Activated CD8-positive, alpha-beta memory T cell treated with anti-CD3 and anti-CD28 coated beads for 1 hour (primary cell): ENCODE data around the gene SCARB2.

Source experiments
- DNase-seq, 2 donors: peaks; one replicate each; pipeline ENCODE4 v3.0.0-alpha.2; 2020; ENCODE audit warnings: low read depth in 1 of 2; ENCODE audit errors: extremely low read depth in 1 of 2

SCARB2 gene

DNA sequence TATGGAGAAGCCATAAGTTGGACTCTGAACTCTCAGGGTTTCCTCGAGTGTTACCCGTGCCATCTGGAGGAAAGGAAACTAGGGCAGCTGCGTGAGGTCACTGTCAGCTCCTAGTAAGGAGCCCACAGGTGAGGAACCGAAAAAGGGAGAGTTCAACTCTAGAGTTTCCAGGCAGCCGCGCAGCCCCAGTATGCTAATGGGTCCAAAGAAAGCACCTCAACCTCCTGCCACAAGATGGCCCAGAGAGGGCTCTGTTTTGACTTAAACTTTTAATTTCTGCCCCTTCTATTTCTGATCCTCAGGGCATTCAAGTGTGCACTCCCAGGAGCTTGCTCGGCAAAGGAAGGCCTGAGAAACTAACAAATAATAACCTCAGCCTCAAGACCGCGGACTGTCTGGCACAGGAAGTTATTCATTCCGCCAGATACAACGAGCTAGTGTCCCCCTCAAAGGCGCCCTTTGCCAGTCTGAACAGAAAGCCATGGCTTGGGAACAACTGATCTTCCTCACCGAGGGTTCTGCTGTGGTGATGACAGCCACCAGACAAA, 13.9 kb downstream of the SCARB2 start:
- DNase-seq: no peak

DNA sequence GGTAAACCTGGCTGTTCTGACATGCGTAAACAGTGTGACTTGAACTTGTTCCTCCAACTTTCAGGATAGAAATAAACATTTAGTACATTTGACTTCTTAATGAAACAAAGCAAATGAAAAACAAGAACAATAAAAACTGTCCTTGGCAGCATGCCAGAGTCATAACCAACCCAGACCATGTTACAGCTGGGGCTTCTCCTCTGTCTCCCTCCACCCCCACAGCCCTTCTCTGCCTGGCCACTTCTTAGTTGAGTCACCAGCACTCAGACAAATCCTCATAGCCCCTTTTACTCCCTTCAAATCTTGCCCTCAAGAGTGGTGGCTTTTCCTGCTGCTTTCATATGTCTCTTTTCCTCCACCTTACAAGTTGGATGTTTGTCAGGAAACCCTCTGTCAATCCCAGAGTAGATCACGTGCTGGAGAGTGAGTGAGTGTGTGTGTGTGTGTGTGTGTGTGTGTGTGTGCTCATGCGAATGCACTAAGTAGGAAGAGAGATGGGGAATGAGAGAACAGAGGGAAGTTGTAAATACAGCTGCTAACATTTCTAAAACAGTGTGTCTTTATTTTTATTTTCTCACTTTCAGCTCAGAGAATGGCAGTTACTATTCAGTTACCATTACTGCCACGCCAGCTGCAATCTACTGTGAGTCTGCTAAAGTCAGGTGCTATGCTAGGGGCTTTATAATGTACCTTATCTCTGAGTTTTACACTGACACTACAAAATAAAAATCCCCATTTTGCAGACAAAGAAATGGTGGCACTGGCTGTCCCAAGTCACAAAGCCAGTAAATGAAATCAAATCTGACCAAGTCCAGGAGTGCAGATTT, 15.0 kb downstream of the SCARB2 start:
- DNase-seq: no peak

DNA sequence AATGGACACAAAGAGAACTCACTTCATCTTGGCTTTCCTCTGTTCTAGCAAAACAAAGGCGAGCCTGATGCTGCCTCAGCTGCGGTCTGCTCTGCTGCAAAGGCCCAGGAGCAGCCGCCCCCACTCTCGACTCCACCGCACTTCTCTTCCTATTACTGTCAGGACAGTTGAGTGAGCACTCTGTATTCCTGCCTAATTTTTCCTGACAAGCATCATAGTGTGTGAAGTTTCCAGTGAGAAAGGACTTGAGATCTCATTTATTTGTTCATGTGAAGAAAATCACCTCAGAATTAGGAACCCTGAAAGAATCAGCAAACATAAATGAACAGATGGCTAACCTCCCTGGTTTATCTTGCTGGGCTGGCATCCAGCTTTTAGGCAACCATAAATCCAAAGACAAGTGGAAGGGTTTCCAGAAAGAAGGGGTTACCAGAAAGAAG, 15.6 kb downstream of the SCARB2 start:
- no peak for DNase-seq

DNA sequence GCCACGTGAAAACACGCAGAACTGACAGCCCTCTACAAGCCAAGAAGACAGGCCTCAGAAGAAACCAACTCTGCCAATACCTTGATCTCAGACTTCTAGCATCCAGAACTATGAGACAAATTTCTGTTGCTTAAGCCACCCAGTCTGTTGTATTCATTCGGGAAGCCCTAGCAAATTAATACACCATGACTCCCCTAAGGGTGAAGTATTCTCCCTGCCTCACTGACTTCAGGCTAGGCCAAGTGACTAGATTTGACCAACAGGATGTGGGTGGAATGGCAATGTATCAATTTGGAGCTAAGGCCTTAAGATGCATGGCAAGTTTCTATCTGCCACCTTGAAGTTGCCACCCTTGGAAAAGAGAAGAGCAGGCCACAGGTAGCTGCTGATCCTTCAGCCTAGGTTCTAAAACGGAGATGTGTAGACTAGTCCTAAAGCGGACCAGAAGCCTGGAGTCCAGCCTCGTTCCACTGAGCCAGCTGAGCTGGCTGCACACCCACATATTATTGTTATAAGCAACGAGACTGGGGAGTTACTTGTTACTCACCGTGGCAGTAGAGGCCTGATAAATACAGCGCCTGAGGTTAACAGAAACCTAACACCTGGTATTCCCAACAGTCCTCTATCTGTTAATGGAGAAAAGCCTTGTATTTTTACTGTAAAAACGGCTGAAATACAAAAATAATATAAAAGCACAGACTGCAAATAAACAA, 16.4 kb downstream of the SCARB2 start:
- no peak for DNase-seq

DNA sequence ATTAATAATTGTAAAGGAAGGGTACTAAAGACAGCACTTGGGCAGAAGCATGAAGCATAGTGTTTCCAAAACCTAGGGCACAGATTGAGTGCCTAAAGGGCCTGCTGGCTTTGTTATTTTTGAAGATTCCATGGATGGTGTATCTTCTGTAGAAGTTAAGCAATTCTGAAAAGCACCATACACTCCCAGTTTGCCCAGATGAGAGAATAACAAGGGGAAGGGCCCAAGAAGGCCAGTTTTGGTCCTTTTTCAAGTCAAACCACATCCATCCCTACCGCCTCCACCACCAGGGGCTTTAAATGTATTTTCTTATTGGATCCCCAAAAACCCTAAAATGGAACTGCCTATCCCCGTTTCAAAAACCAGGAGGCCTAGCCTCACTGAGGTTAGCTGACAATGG, 17.2 kb downstream of the SCARB2 start:
- DNase-seq: no peak

DNA sequence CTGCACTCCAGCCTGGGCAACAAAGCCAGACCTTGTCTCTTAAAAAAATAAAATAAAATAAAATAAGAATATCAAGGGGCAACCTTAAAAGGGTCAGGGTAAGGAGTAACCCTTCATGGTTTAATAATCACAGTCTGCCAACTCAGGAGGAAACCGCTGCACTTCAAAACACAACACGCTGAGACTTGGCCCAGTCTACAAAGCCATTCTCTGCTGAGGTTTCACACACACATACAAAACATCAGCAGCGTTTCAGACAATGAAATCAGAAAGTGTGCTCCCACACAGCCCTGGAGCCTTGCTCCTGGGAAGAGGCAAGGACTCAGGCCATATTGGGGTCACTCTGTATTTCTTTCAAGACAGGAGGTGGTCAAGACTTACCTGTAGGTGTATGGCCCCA, 18.3 kb downstream of the SCARB2 start:
- DNase-seq: no peak

DNA sequence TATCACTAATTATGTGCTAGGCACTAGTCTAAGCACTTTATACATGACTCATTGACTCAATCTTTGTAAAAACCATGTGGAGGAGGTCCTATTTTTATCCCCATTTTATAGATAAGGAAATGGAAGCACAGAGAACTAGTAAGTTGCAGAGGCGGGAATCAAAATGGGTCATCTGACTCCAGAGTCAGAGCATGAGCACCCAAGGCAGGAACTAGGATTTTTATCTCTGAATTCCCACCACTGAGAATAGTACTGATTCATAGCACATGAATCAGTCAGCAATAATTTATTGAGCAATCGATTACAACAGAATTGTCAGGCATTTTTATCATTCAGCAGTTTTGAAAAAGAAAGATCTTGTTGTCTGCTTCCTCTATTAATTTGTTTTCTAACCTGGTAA, 19.3 kb downstream of the SCARB2 start:
- no peak for DNase-seq

DNA sequence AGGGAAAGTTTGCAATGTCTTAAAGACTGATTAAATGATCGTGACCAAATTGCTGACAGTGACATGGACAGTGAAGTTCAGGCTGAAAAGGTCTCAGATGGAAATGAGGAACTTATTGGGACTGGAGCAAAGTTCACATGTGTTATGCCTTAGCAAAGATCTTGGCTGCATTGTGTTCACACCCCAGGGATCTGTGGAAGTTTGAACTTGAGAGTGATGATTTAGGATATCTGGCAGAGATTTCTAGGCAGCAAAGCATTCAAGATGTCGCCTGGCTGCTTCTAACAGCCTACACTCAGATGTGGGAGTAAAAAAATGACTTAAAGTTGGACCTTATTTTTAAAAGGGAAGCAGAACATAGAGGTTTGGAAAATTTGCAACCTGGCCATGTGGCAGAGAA, 21.4 kb downstream of the SCARB2 start:
- no peak for DNase-seq

DNA sequence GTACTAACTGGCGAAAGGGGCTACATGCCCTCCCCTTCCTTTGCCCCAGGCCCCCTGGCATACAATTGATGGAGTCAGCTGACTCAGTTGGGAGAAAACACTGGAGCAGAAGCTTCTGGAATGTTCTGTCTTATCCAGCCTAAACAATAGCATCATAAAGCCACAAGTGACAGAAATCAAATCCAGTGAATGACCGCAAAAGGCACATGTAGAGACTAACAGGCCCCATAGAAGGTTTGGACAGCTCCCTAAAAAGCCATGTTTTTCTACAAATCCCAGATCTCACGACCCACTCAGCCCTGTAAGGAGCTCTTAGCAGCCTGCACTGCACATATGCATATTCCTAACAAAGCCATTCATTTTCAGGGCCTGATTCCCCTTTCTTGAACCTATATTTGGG, 25.1 kb downstream of the SCARB2 start:
- no peak for DNase-seq

DNA sequence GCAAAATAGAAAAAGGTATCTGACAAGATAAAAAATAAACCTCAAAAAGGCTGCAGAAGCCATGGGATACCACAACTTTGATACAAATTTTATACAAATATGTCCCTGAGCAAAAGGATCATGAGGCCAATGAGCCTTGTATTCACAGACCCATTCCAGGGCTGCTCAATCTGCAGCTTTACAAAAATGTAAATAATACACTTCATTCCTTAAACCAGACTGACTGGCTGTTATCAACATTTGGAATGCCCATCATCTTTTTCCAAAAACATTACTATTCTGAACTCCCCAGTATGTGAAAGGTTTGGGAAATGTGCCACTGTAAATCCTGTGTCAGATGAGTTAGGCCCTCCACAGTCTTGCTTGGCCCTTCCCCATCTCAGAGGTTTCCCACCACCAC, 25.5 kb downstream of the SCARB2 start:
- DNase-seq: no peak

DNA sequence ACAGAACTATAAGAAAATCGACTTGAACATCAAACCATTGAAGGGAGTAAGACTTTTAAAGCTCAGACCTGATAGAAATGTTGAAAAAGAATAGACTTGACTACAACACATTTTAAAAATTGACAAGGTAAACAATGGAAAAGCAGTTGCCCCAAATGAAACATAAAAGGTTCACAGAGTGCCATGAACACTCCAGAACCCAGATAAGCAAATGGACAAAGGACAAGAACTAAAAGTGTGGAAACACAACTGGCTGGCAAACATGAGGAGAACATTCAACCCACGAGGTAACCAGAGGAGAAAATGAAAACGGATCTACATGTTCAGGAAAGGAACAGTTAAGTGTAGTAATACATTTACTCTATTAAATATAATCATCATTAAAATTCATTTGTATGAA, 26.5 kb downstream of the SCARB2 start:
- DNase-seq: no peak

DNA sequence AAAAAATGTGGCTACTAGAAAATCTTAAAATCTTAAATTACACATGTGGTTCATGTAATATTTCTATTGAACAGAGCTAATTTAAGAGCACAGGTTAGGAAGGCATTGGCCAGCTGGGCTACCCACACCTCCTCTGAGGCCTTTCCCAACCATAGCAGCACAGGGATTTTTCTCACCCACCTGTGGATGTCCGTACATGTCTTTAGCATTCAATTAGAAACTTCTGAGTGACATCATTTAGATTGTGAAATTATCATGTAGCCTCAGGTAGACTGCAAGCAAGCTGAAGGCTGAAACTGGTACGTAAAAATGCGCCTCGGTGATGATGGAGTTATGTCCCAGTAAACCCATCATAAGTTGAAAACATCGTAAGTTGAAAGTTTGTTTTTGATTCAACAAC, 31.2 kb downstream of the SCARB2 start:
- no peak for DNase-seq

DNA sequence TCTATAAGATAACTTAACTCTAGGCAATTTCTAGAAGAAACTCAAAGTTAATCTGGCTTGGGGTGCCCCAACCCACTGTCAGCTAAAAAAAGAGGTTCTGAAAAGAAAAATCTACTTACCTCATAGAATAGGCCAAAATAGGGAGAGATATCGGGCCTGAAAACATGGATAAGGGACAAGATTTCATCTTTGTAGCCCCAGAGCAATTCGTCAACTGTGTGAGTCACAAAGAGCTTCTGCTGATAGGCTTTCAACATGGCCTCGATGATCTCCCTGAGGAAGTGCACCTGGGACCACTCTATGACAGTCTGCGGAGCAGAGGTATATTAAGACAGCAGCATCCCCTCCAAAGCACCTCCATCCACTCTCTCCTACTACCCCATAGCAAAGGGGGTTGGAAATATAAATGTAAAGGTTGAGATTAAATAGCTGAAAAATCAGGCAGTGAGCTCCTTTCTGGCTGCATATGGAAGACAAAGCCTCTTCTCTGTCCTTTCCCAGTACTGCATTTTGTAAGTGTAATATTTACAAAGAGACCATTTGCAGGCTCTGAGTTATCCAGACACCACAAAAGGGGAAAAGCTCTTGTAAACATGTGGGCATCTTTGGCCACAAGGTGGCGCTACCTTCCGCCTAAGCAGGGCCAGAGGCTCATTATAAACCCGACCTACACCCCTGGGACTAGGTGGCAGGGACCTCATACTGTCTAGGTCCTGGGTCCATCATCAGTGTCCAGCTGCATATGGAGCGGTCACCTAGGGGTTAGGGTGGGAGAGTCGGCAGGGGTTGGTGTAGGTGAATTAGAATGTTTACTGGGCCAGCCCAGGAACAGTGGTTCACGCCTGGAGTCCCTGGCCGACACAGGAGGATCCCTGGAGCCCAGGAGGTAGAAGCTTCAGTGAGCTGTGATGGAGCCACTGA, 34.0 kb downstream of the SCARB2 start:
- DNase-seq: peak; percentile 52 to 73

DNA sequence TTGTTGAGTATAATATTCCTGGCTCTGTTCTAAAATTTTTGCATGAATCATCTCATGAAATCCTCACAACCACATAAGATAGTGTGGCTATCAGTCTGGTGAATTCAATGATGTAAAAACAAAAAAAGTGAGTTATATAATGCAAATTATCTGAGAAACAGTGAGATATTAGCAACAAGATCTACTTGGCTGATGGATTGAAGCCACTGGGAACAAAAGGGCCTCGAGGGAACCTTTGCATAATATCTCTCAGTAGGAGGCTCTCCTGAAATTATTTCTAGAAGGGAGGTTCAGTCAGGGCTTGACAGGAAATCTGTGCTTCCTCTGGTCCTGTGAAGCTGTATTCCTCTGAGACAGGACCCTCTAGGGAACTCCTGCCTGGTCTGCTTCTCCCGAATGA, 35.3 kb downstream of the SCARB2 start:
- DNase-seq: no peak

DNA sequence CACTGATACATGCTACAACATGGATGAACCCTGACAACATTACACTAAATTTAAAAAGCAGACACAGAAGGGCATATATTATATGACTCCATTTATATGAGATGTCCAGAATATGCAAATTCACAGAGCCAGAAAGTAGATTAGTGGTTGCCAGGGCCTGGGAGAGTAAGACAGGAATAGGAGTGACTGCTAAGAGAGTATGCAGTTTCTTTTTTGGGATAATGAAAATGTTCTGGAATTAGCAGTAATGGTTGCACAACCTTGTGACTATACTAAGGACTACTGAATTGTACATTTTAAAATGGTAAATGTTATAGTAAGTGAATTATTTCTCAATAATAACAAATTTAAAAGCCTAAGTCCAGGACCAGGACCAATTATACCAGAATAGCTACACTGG, 35.9 kb downstream of the SCARB2 start:
- no peak for DNase-seq

DNA sequence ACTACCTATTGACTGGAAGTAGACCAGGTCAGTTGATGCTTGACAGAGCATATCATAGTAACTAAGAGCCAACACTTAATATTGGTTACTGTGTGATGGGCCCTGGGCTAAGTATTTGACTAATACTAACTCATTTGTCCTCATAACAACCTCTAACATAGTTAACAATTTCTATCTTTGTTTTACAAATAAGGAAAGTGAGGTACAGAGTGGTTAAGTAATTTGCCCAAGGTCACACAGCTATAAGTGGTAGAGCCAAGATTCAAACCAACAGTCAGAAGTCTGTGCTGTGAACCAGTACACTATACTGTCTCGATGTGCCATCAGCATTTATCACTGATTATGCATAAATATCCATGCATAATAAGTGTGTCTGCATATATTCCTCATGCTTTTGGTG, 38.3 kb downstream of the SCARB2 start:
- DNase-seq: no peak

DNA sequence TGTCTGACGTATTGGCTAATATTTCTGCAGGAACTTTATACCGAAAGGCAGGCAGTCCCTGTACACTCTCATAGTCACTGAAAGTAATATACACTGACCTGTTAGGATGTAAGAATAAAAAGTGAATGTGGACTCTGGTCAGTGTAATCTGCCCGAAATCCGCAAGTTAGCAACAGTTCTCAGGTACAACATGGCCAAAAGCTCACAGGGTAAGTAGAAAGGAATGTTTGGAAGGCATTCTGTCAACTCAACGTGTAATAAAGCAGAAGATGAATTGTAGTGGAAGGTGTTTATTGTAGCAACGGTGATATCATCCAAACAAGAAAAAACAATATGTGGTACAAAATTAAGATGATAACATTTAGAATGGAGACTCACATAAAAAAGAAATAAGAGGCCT, 39.4 kb downstream of the SCARB2 start:
- DNase-seq: no peak

DNA sequence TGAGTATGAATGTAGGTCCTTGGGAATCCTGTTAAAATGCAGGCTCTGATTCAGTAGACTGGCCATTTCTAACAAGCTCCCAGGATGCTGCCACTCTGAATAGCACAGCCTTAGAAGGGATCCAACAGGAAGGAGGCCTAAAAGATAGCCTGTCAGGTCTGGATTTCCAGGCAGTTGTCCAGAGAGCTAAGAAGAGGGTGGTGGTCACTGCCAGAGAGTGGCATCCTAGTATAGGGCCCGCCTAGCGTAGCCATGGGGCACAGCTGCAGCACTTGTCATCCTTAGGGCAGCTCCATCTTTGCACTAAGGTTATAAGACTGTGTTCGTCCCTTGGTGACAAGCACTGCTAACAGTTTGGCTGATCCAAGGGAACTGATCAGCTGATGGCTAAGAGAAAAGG, 44.9 kb downstream of the SCARB2 start:
- no peak for DNase-seq

DNA sequence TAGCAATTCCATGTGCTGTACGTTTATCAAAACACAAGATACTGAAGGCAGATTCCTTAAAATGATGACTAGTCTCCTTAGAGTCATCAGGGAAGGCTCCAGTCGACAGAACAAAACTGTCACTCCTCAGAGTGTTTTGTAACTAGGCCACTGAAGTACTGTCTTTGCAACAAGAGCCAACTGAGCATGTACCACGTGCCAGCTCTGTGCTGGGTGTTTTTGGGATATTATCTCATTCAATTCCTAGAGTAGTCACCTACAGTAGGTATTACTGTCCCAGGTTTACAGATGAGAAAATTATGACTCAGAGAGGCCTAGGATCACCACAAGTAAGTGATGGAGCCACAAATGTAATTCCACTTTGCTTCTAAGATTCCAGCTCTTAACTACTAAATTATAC, 47.1 kb downstream of the SCARB2 start:
- no peak for DNase-seq

DNA sequence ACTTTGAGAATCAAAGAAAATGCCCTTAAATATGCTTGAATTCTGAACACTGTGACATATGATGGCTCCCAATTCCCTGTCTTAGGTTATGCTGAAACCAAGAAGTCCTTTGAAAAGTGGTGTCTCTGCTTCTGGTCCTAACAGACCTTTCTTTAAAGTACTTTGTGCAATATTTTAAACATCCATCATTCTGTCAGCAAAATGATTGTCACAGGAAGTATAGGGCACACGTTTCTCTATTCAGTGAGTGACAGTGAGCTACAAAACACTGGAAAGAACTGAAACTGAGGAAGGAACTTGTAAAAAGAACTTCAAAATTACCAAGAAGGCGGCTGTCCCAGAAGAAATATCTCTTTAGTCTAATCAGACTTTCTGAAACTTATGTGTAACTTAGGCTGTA, 53.3 kb downstream of the SCARB2 start:
- DNase-seq: no peak

DNA sequence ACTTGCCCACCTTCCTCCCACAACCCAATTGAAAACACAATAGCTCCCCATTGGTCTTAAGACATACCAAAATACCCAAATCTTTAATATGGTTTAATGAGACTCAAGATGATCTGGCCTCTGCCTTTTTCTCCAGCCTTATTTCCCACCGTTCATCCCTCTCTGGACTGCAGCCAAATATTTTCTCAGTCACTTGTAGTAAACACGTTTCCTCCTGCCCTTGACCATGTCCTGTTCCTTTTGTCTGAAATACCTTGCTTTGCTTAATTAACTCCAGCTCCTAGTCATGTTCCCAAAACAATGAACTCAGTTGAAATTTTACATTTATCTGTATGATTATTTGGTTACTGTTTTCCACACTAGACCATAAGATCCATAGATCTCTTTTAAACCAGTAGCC, 57.0 kb downstream of the SCARB2 start:
- no peak for DNase-seq
